ENCODE results near the gene TTK. TPM values are rescaled to one million over a fixed set of nuclear protein-coding genes. Genes with fewer than 3 reads are reported as not detected.

Gene TTK
- total and polyA plus RNA-seq, 4 donors = under 0.01 to 21.1 (median 0.53) TPM

- Histone ChIP-seq H3K4me3 (ENCODE audit: low read depth in 1 of 3, low read length in 3 of 3) (no peak overlapping the region), H3K9me3 (ENCODE audit: control insufficient read depth in 4 of 4, low read length in 3 of 4) (no peaks in the 10 kb centered on the region), H3K27ac (ENCODE audit: low read depth in 1 of 2, low read length in 2 of 2) (no peak overlapping the region), H3K27me3 (ENCODE audit: control insufficient read depth in 4 of 4, insufficient read depth in 4 of 4, low read length in 3 of 4) (no peaks in the 10 kb centered on the region), H3K36me3 (ENCODE audit: control insufficient read depth in 4 of 4, insufficient read depth in 3 of 4, low read depth in 1 of 4, low read length in 3 of 4) (no peaks in the 10 kb centered on the region), H3K4me1 (ENCODE audit: control insufficient read depth in 4 of 4, insufficient read depth in 4 of 4, low read length in 3 of 4) (no peaks in the 10 kb centered on the region), H3K9ac (ENCODE audit: low read depth in 1 of 2, low read length in 2 of 2) (no peak overlapping the region)
- WGBS = 64% methylated on average over 1 of the region's 1 CpG
- DNase-seq (ENCODE audit: low spot score) = no peak
- no peak for TF ChIP-seq RXRA (IDR thresholded peaks at IDR 0.05)
- TF ChIP-seq TAF1 (conservative IDR thresholded peaks at IDR 0.05) = no peak
- no peak for TF ChIP-seq RAD21 (IDR thresholded peaks at IDR 0.05)
- no peak for TF ChIP-seq CTCF (IDR thresholded peaks at IDR 0.05; ENCODE audit: low read depth, low read length, missing input control)
These were observed 6.7 kb upstream of the TTK start for GRCh38 chr6:79997728-79998127.

GRCh38 chr6:80001337-80001736 is 3.1 kb upstream of the TTK start:
- Histone ChIP-seq H3K27me3 (ENCODE audit: control insufficient read depth in 4 of 4, insufficient read depth in 4 of 4, low read length in 3 of 4) (no peaks in the 10 kb centered on the region), H3K9ac (ENCODE audit: low read depth in 1 of 2, low read length in 2 of 2) (no peak overlapping the region), H3K4me3 (ENCODE audit: low read depth in 1 of 3, low read length in 3 of 3) (no peak overlapping the region), H3K27ac (ENCODE audit: low read depth in 1 of 2, low read length in 2 of 2) (no peak overlapping the region), H3K36me3 (ENCODE audit: control insufficient read depth in 4 of 4, insufficient read depth in 3 of 4, low read depth in 1 of 4, low read length in 3 of 4) (no peaks in the 10 kb centered on the region), H3K4me1 (ENCODE audit: control insufficient read depth in 4 of 4, insufficient read depth in 4 of 4, low read length in 3 of 4) (peaks cover 3 to 16% (median 10%) of the 10 kb centered on the region in 4 donors), H3K9me3 (ENCODE audit: control insufficient read depth in 4 of 4, low read length in 3 of 4) (no peaks in the 10 kb centered on the region)
- 65% methylated on average over 1 of the region's 1 CpG for WGBS
- no peak for TF ChIP-seq ZBTB33 (IDR thresholded peaks at IDR 0.05)
- TF ChIP-seq NR2F2 (IDR thresholded peaks at IDR 0.05) = no peak
- no peak for TF ChIP-seq MAX (IDR thresholded peaks at IDR 0.05)
- no peak for TF ChIP-seq FOXA2 (IDR thresholded peaks at IDR 0.05)
- TF ChIP-seq RXRA (IDR thresholded peaks at IDR 0.05) = no peak
- no peak for TF ChIP-seq EGR1 (IDR thresholded peaks at IDR 0.05; ENCODE audit: low read depth in 2 of 2)
- no peak for TF ChIP-seq SP1 (IDR thresholded peaks at IDR 0.05)
- TF ChIP-seq TAF1 (conservative IDR thresholded peaks at IDR 0.05) = no peak
- no peak for TF ChIP-seq FOXA1 (IDR thresholded peaks at IDR 0.05)
- DNase-seq (ENCODE audit: low spot score) = no peak

GRCh38 chr6:80003826-80004172 is 650 bp upstream of the TTK start:
- no peak for DNase-seq (ENCODE audit: low spot score)
- H3K27me3 ChIP-seq (ENCODE audit: control insufficient read depth in 4 of 4, insufficient read depth in 4 of 4, low read length in 3 of 4) = no peaks in the 10 kb centered on the region
- peak overlapping the region; percentile 33 to 76 for H3K9ac ChIP-seq (ENCODE audit: low read depth in 1 of 2, low read length in 2 of 2)
- WGBS = 4% methylated on average over 13 of the region's 13 CpGs
- H3K4me3 ChIP-seq (ENCODE audit: low read depth in 1 of 3, low read length in 3 of 3) = peak overlapping the region; percentile 65 to 81 (median 79)
- H3K27ac ChIP-seq (ENCODE audit: low read depth in 1 of 2, low read length in 2 of 2) = peak overlapping the region; percentile 70 to 86
- peaks cover 3 to 16% (median 10%) of the 10 kb centered on the region in 4 donors for H3K4me1 ChIP-seq (ENCODE audit: control insufficient read depth in 4 of 4, insufficient read depth in 4 of 4, low read length in 3 of 4)
- no peaks in the 10 kb centered on the region for H3K36me3 ChIP-seq (ENCODE audit: control insufficient read depth in 4 of 4, insufficient read depth in 3 of 4, low read depth in 1 of 4, low read length in 3 of 4)
- no peaks in the 10 kb centered on the region for H3K9me3 ChIP-seq (ENCODE audit: control insufficient read depth in 4 of 4, low read length in 3 of 4)
- TF ChIP-seq REST (IDR thresholded peaks at IDR 0.05) (no peak), TAF1 (conservative IDR thresholded peaks at IDR 0.05) (no peak), JUND (IDR thresholded peaks at IDR 0.05) (no peak), CTCF (IDR thresholded peaks at IDR 0.05; ENCODE audit: low read depth, low read length, missing input control) (no peak), HNF4G (IDR thresholded peaks at IDR 0.05) (no peak), HNF4A (conservative IDR thresholded peaks at IDR 0.05) (no peak), FOXA1 (IDR thresholded peaks at IDR 0.05) (no peak), SP1 (IDR thresholded peaks at IDR 0.05) (no peak), NR2F2 (IDR thresholded peaks at IDR 0.05) (no peak), YY1 (IDR thresholded peaks at IDR 0.05) (no peak), EGR1 (IDR thresholded peaks at IDR 0.05; ENCODE audit: low read depth in 2 of 2) (no peak), GABPA (IDR thresholded peaks at IDR 0.05 in 1 of 2, conservative IDR thresholded peaks at IDR 0.05 in 1 of 2) (no peak), MAX (IDR thresholded peaks at IDR 0.05) (no peak), RXRA (IDR thresholded peaks at IDR 0.05) (no peak)

Data from liver (tissue), 9 donors.